Amniotic epithelial cell (primary cell): ENCODE data around the gene DRP2.
A peak's percentile ranks its signal among the peaks of the same experiment; 100 is the strongest.
"Not testable (repeated sequence)": the region's sequence is repeated elsewhere in the genome, so short reads cannot be mapped to it uniquely, and the experiment has no call there.

Experiments used
- DNase-seq: peaks from one replicate; pipeline ENCODE4 v3.0.0-alpha.2; 2010; ENCODE audit warnings: low read depth

Gene DRP2, protein sequence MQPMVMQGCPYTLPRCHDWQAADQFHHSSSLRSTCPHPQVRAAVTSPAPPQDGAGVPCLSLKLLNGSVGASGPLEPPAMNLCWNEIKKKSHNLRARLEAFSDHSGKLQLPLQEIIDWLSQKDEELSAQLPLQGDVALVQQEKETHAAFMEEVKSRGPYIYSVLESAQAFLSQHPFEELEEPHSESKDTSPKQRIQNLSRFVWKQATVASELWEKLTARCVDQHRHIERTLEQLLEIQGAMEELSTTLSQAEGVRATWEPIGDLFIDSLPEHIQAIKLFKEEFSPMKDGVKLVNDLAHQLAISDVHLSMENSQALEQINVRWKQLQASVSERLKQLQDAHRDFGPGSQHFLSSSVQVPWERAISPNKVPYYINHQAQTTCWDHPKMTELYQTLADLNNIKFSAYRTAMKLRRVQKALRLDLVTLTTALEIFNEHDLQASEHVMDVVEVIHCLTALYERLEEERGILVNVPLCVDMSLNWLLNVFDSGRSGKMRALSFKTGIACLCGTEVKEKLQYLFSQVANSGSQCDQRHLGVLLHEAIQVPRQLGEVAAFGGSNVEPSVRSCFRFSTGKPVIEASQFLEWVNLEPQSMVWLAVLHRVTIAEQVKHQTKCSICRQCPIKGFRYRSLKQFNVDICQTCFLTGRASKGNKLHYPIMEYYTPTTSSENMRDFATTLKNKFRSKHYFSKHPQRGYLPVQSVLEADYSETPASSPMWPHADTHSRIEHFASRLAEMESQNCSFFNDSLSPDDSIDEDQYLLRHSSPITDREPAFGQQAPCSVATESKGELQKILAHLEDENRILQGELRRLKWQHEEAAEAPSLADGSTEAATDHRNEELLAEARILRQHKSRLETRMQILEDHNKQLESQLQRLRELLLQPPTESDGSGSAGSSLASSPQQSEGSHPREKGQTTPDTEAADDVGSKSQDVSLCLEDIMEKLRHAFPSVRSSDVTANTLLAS

DNA sequence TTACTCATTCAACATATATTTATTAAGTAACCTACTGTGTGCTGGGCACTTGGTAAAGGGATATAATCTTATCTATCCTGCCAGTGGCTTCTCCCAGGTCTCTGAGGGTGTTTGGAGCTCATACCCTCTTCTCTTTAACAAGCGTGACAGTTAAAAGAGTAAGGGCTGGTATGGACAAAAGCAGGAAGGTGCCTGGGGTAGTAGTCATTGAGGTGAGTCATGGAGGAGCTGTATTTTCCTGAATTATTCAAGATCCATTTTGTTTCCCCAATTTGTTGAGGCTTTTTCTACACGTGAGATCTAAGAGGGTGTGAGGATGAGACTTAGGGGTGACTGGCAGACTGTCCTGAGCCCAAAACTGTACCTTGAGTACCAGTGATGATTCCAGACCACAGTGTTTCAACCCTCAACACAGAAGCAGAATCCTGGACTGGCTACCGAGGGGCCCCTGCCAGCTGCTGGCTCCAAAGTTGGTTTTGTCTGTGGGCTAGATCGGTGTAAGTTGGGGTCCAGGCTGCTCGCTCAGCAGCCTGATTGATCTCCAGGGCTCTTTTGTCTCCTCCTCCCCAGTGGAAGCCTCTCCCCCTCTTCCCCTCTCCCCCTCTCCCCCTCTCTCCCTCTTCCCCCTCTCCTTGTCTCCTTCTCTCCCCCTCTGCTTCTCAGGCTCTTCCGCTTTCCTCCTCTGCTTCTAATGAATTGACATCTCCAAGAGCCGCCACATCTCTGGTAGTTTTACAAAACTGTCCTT lies at the start of gene DRP2:
DRP2 (plus strand) TSS at position 671 of the 748 bp plus-strand sequence. CDS start 11,862 bp downstream, outside the sequence.
- no peak for DNase-seq

DNA sequence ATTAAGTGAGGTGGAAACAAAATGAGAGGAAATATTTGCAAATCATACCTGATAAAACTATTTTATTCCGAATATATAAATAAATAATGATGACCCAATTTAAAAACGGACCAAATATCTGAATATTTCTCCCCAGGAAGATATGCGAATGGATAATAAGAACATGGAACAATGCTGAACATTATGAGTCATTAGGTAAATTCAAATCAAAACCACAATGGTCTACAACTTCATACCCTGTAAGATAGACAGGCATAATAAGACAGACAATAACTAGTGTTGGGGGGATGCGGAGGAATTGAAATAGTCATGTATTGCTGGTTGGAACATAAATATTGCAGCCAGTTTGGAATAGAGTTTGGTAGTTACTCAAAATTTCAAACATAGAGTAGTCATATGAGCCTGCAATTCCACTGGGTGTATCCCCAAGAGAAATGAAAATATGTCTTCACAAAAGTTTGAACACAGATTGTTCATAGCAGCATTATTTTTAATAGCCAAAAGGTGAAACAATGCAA lies 47.6 kb upstream of the DRP2 start:
- DNase-seq, result no peak

DNA sequence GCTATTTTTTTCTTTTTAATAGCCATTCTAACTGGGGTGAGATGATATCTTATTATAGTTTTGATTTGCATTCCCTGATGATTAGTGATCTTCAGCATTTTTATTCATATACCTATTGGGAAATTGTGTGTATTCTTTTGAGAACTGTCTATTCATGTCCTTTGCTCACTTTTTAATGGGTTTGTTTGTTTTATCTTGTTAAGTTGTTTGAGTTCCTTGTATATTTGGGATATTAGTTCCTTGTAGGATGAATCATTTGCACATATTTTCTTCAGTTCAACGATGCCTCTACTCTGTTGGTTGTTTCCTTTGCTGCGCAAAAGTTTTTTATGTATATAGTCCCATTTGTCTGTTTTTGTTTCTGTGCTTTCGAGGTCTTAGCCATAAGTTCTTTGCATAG lies 43.1 kb upstream of the DRP2 start:
- no peak for DNase-seq

DNA sequence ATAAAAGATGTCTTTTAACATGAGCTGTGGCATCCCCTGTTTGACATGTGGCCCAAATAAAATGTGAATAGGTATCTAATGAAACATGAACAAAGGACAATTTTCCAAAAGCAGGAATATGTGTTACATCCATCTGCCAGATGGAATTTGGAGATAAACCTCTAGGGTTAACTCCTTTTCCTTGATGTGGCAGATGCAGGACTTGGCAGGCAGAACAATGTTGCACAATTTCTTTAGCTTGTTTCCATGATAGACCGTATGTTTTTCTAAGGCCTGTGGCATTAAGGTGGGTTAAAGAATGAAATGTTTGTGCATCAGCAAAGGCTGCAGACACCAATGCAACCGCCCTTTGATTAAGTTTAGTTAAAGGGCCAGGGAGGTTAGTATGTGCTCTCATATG lies 34.7 kb upstream of the DRP2 start:
- peak; percentile 76 for DNase-seq

DNA sequence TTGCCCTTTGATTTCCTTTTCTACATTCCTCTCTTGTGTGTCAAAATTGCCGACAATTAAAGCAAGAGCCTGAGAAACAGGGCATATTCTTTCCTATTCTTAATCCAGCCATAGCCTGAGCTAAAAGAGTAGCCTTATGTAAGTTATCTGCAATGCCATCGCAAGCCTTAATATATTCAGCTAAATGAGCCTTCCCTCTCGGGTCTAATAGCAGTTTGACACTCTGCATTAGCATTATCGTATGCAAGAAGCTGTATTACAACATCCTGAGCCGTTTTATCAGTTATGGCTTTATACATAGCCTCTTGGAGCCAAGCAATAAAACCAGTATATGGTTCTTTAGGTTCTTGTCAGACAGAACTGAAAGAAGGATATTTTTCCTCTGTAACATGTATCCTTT lies 31.6 kb upstream of the DRP2 start:
- DNase-seq, result not testable (repeated sequence)

DNA sequence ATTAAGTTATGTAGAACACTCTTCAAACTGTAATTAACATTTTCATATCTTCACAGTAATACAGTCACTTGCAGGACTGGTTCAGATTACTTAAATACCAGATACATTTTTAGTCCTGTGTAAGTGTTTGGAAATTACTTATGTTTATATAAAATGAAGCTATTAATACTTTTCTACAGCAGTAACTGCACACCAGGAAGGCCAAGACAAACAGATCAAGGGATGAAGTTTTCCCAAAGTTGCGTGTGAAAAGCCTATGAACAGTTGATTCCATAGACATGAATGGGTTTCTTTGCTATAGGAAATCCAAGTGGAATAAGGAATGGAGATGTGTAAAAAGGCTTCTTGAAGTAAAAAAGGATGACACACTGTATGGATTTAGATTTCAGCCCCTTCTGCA lies 28.9 kb upstream of the DRP2 start:
- DNase-seq, result no peak

DNA sequence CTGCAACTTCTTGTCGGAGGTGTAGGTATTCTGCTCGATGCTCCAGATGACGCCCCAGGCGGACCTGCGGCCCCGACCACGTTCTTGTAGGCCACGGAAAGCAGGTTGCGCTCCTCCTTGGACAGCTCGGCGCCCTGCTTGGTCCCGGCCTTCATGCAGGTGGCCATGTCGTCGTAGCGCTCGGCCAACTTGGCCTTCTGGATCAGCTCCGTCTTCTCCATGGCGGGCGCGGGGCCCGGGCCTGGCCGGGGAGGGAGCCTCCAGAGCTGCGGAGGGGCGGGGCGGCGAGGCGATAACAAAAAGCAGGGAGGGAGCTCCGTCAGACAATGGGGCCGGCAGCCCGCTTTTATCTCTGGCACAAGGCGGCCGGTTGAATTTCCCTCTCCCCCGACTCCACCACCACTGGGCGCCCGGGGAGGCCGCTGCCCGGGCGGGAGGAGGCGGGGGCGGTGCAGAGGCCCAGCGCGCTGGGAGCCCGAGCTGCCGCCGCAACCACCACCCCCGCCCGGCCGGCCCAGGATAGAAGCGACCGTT lies 28.3 kb upstream of the DRP2 start:
- DNase-seq, result no peak

DNA sequence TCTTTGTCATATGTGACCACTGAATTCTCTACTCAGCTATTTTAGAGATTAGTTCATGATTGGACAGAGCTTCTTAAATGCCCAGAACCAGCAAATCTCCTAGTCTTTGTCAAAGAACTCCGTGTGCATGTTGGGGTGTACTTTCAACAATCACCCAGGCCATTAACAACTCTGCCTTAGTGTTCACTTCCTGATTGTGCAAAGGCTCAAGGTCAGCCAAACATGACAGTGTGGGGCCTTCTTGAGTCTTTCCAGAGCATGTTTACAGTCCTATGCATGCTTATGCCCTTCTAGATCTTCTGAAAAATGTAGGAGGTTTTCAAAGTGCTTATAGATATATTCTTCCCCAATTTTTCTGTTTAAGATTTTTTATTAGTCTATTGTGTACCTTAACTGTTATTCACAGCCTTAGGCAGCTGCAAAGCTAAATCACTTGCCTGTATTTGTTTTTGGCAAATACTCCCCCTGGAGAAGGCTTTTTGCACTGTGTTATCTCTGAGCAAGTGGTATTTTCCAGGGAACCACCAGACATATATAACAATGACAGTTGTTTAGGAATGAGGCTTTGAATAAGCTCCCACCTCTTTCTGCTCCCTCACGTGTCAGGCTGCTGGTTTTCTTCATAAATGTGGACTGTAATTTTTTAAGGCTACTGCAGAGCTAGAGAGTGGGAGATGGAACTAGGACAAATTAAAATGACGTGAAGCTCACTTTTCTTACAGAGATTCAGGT lies 24.0 kb upstream of the DRP2 start:
- DNase-seq, result peak; percentile 90

DNA sequence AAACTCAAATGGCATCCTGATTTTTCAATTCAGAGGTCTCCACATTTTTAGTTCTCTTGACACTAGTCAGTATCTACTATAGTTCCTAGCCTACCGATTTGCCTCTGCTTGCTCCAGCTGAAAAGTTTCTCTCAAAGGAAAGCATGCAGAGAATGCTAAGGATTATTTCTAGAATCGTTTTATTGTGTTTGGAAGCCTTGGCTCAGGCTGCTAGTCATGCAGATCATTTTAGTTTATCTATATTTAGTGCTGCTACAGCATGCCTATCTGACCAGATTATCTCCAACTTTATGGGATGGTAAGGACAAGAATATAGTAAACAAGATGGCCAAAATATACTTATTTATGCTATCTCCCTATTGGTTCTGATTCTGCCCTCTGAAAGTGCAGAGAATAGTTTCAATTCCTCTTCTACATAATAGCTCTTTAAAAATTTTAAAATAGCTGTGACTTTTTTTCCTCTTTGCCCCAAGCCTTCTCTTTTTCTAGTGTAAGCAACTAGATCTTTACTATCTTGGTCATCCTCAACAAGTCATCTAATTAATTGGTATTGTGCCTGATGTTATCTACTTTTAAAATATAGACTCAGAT lies 15.7 kb upstream of the DRP2 start:
- DNase-seq, result no peak

DNA sequence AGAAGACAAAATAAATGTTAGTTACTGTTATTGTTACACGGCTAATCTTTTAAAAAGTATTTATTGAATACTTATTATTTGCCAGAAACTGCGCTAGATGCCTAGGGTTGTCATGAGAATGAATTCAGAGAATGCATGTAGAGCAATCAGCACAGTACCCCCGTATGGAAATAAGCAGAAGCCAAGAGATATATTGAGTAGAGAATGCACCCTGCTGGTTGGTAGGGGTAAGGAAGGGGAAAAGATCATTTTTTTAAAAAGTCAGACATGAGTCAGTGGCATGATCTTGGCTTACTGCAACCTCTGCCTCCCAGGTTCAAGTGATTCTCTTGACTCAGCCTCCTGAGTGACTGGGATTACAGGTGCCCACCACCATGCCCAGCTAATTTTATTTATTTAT lies 13.1 kb upstream of the DRP2 start:
- DNase-seq, result peak; percentile 61

DNA sequence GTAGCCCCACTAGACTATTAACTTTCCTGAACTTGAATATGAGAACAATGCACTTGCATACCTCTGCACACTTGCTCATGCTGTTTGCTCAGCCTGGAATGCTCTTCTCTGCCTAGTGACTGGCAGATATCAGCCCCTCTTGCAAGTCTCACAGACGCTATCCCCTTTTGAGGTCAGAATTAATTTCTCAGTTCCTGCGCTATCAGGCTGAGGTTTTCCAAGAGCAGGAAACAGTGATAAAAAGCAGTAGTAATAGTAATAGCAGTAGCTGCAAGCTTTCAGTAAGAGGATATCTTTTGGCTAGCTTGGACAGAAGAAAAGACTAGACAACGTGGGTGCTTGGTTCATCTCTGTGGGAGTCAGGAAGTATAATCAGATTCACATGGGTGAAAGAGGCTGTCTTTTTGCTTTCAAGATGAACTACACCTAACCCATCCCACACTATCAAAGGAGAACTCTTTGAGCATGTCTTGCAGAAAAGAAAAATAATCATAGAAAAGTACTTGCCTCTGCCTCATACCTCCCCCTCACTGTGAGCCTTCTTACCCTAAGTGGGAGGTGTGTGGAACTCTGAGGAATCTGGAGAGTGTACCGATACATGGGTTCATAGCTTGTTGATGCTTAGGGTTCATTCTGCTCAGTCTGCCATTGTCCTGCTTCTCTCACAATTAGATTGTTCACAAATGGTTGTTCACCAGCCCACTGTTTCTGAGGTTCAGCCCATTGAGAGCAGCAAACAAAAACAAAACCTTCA lies 11.3 kb upstream of the DRP2 start:
- peak; percentile 90 for DNase-seq

DNA sequence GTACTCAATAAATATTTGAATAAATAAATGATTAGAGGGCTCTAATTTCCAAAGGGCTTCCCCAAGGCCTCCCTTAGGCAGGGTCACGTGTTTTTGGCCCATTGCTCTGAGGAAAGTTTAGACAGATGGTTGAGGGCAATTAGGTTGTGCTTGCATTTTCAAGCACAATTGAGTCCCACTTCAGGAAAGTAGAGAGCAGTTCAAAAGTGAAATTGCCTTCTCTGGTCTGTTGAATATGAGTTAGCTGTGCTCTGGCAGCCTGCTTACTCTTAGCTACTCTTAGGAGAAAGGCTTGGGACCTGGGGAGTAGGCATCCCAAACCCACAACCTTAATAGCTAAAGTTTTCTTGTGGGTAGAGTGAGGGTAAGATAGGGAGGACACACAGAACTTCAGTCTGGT lies 9.0 kb upstream of the DRP2 start:
- DNase-seq, result no peak

DNA sequence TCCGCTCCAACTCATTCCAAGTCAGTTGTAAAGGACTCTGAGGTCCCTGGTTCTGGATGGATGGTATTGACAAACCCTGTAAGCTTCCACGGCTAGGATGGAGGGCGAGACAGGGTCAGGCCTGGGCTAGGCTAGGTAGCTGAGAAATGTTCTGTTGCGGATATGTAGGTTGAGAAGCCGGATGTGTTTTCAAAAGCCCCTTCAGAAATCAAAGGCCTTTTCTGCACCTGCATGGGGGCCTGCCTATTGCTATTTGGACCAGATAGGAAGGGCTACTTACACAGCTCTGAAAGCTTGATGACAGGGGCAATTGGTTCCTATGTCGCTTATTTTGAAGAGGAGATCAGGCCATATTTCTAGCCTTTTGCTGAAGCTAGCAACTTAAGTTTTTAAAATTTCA lies 1.9 kb upstream of the DRP2 start:
- no peak for DNase-seq

DNA sequence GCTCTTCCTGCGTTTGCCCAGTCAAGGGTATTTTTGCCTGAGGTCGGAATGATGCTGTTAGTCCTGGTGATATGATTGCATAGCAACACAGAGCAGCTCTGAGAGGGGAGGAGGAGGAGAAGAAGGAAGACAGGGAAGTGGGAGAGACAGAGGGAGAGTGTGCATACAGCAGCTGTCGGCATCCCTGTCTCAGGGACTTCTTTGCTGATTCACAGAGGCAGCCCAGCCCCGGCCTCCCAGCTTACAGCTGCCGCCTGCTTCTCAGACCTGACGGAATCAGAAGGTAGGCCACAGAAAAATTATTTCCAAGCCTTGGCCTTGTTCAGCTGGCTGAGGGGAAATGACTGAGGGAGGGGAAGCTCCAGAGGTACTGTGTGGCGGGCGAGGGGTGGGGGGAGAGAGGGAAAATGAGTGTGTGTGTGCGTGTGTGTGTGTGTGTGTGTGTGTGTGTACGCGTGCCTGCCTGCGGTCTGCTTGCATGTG lies 319 bp downstream of the DRP2 start:
- peak; percentile 55 for DNase-seq

DNA sequence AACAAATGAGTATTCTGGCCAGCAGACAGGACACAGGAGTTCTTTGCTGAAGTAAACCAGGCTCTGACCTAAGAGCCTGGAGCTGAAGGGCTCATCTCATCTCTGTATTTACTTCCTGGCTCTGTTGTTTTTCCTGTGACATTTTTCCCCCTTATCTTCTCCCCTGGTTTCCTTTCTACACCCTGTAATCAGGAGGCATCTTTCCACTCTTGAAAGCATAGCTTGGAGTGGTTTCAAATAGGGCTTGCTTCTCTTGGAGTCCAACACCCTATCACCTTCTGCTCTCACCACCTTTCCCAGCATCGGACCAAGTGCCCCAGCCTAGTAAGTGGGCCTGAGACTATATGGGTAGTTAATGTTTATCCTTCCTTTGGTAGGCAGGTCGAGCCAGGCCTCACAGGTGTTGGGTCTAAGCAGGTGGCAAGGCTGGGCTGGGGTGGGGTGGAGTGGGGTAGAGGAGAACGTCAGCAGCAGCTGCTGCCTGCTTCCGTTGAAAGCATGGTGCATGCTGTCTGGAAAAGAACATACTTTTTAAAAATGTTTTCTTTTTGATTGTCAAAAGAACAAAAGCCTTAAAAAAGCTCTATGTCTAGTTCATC lies 1.2 kb downstream of the DRP2 start:
- DNase-seq, result no peak

DNA sequence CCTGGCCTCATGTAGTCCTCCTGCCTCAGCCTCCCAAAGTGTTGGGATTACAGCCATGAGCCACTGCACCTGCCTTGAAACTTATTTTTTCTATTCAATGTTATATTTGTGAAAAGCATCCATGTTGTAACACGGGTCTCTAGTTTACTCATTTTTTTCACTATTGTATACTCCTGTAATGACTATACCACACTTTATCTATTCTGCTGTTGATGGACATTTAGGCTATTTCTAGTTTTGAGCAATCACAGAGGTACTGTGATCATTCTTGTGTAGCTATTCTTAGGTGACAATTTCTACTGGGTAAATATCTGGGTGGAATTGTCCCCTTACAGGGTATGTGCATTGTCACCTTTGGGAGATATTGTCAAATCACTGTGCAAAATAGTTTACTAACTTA lies 3.6 kb downstream of the DRP2 start:
- no peak for DNase-seq

DNA sequence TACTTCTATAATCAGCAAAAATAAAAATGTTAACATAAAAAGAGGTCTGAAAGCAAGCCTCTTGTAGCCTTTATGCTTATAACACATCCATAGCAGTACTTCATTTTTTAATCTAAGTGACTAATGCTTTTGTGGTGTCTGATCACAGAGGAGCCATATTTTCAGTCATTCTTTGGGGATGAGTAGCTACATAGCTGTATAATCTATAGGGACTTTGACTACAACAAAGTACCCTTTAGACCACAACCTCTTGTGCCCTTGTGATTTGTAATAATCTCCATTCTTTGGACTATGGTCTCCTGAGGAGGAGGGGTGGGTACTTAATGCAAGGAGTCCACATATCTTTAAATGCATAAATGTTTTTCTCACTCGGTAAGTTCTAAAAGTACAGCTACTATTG lies 9.6 kb downstream of the DRP2 start:
- DNase-seq, result peak; percentile 73

DNA sequence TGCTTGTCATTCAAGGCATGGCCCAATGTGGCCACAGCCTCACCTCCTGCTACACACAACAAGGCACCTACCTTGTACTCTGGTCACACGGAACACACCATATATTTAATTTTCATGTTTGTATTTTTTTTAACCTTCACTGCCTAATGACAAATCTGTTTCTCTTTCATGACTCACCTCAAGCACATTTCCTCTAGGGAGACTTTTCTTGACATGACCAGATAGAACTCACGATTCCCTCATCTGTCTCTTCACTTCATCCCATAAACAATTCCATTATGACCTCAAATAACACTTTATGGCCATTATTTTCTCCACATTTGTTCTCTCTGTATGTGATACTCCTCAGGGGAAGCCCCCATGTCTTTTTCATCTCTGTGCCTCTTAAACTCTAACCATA lies 11.1 kb downstream of the DRP2 start:
- peak; percentile 48 for DNase-seq

DNA sequence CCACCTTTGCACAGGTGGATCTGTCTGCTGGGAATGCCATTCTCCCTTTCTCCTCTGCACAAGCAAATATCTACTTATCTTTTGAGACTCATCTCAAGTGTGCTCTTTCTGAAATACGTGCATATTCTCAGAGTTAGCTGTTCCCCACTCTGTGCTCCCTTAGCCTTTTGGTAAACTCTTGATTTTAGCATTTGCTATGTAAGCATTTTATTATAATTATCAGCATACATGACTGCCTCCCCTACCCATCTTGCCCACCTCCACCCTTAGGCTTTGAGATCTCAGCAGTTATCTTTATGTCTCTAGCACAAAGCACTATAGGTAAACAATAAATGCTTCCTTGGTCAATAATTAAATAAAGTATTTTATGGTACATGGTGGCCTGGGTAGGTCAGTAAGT lies 11.5 kb downstream of the DRP2 start:
- DNase-seq, result no peak
